Loucy (cell line): ENCODE results near the gene ADGB.

Source experiments
- CTCF ChIP-seq: fragments of 200-600 bp; sonication (generic); conservative IDR thresholded peaks from 2 replicates; pipeline ENCODE4 v1.5.1; 2014; ENCODE audit warnings: mild to moderate bottlenecking, antibody characterized with exemption, low read length
- EZH2phosphoT487 ChIP-seq: fragments of 200-600 bp; IDR thresholded peaks from 2 replicates; pipeline ENCODE4 v1.6.1; 2018; ENCODE audit warnings: antibody characterized with exemption, mild to moderate bottlenecking, moderate library complexity, borderline replicate concordance

- TF ChIP-seq CTCF (no peak), EZH2phosphoT487 (no peak)
Observed at GRCh38 chr6:146590492-146590891, 8.3 kb upstream of the ADGB start.
